NCI-H2196 (cell line): ENCODE measurements around the gene TECPR1.

Experiments used
- DNase-seq: peaks from one replicate; lab custom pipeline; 2025; ENCODE audit not compliant: unreplicated experiment; lab: John Stamatoyannopoulos, UW

TECPR1 gene

DNA sequence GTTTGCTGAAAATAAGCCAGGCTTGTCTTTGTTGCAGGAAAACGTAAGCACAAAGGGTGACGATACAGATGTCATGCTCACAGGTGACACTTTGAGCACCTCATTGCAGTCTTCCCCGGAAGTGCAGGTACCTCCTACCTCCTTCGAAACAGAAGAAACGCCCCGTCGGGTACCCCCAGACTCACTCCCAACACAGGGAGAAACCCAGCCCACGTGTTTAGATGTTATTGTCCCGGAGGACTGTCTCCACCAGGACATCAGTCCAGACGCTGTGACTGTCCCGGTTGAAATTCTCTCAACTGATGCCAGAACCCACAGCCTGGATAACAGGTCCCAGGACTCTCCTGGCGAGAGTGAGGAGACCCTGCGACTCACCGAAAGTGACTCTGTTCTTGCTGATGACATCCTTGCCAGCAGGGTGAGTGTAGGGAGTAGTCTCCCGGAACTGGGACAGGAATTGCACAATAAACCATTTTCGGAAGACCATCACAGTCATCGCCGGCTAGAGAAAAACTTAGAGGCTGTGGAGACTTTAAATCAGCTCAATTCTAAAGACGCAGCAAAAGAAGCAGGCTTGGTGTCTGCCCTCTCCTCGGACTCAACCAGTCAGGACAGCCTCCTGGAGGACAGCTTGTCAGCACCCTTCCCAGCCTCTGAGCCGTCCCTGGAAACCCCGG, 59.1 kb downstream of the TECPR1 start:
- no peak for DNase-seq

GRCh38 chr7:98191668-98192431, 60.2 kb downstream of the TECPR1 start:
- no peak for DNase-seq

GRCh38 chr7:98189559-98189958, 62.5 kb downstream of the TECPR1 start:
- DNase-seq: no peak

DNA sequence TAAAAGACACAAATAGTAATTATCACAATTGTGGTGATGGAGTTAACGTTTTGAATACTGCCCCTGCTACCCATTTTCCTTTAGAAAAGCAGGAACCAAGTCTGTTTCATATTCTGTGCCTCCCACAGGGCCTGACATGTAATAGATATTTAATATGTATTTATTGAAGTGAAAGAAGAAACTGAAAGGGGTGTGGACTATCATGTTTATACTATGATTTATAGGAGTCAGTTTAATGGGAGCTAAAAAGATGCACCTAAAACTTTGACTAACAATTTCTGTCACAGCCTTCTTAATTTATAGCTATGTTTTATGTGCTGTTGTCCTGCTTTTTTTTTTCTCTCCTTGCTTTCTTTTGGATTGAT, 64.9 kb downstream of the TECPR1 start:
- no peak for DNase-seq

- DNase-seq: no peak
These were observed 65.4 kb downstream of the TECPR1 start for GRCh38 chr7:98186452-98187137.

DNA sequence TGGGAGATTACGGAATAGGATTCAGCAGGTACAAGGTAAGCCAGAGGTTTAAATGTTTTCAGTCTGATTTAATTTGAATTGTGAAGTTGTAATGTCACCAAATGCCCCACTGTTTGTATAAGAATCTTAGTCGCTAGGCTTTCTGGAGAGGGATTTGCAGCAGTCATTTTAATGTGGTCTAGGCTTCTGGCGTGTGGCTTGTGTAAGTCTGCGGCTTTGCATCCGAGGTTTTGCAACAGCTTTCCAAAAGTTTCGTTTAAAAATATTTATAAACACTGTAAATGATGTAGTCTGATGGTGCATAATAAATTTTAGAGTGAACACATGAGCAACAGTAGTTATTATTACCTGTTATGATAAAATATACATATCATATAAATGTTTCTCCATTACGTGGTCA, 66.9 kb downstream of the TECPR1 start:
- no peak for DNase-seq

- DNase-seq: no peak
These were observed 71.3 kb downstream of the TECPR1 start for GRCh38 chr7:98180751-98181150.

DNA sequence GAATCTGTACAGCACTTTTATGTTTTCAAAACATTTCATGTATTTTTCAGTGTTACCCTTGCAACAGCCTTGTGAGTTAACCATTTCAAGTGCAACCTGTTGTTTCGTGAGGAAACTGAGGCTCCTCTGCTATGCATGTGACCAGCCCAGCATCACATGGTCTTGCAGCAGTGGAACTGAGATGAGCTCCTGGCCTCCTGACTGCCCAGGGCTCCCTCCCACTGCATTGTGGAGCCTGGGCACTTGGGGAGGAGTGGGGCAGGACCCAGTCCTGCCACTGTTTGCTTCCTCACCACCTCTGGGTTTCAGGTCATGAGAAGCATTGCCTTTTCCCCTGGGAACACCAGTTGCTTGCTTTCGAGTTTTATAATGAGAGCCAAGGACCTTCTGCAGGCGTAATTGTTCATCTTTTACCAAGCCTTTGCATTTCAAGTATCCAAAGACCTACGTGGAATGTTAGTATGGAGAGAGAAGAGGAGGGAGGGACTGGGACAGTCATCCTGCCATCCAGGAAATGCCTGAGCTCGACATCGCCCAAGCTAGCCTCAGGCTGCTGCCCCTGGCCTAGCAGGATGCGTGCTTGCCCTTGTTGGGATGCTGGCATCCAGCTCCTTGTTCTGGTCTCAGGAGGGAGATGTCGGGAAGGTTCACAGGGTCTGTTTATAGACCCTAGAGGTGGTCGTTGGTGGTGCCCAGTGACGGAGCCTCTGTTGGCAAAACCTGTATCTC, 73.1 kb downstream of the TECPR1 start:
- DNase-seq: no peak

DNA sequence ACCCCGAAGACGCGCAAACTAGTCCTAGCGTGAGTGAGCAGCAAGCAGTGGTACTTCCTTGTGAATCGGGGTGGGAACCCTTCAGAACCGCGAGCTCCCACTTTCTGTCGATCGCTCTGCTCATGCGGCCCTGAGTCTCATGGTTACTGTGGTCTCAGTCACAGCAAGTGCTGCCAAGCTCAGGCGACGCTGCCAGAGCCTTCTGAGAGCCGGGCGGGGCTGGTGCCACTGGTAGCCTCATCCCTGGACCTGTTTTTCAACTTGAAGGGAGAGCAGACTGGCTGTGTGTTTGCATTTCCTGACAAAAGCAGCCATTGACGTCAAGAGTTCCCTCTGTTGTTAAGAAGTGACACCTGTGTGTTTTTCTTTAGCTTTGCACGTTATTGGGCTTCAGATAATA, 73.7 kb downstream of the TECPR1 start:
- DNase-seq: no peak

- no peak for DNase-seq
These were observed 74.5 kb downstream of the TECPR1 start for GRCh38 chr7:98177553-98177952.

GRCh38 chr7:98175260-98175940, 76.6 kb downstream of the TECPR1 start:
- no peak for DNase-seq

DNA sequence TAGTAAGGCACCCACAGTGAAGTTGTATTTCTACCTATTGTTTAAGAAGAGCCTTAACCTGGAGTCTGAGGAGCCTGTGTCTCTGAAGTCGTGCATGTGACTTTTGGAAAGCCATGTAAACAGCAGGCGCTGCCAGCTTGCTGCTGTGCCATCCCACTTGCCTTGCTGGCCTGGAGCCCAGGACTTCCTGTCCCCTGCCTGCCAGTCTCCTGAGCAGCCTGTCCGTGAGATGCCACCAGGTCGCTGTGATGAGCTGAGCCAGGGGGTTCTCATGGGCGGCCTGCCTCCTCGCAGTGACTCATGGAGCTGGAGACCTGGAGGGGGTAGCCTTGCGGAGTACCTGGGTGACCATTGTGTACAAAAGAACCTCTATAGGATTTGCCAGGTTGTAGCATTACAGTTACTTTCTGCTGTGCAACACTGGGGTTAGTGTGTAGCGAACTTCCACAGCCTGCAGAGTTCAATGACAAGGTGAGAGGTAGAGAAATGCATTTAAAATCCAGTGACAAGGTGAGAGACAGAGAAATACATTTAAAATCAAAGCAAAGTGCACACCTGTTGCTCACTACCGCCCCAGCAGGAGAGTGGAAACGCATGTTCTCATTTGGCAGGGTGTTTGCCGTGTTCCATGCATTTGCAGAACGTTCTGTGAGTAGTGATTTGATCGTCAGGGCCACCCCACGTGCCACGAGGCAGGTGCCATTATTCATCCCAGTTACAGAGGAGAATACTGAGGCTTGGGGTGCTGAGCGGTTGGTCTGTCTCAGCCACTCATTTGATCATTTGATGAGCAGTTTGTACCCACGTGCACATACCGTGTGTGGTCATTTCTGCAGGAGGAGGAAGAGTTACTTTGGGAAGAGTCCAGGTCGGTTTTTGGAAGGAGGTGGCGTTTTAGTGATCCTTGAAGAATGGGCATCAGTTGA, 77.4 kb downstream of the TECPR1 start:
- peak; percentile 18 for DNase-seq

DNA sequence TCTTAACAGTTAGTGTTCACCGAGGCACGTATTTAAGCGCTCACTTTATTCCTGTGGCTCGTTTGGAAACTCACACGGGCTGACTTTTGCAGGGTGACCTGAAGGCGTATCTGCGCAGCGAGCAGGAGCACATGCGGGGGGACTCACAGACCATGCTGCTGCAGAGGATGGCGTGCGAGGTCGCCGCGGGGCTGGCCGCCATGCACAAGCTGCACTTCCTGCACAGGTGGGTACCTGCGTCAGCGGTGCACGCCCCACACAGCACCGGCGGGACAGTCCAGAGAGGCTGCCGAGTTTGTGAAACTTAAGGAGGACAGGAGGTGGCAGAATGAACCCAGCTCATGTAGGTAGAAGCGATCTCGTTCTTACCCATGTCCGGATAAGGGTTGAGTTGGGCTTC, 80.6 kb downstream of the TECPR1 start:
- no peak for DNase-seq

DNA sequence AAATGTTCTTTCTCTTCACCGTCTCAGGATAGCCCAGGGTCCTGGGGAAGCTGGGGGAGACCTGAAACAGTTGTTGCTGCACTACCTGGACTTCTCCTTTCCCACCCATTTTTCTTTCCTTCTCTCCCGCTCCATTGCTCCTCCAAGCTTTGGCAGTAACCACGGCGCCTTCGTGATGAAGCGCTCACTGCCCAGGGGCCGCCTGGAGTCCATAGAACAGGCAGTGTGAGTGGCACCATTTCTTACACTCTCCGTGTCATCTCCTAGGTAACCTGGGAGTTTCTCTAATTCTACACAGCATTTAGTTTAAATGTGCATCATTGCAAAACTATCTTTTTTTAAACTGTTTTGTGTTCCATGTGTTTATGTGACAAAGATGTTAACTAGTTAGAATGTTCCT, 81.1 kb downstream of the TECPR1 start:
- DNase-seq: no peak

DNA sequence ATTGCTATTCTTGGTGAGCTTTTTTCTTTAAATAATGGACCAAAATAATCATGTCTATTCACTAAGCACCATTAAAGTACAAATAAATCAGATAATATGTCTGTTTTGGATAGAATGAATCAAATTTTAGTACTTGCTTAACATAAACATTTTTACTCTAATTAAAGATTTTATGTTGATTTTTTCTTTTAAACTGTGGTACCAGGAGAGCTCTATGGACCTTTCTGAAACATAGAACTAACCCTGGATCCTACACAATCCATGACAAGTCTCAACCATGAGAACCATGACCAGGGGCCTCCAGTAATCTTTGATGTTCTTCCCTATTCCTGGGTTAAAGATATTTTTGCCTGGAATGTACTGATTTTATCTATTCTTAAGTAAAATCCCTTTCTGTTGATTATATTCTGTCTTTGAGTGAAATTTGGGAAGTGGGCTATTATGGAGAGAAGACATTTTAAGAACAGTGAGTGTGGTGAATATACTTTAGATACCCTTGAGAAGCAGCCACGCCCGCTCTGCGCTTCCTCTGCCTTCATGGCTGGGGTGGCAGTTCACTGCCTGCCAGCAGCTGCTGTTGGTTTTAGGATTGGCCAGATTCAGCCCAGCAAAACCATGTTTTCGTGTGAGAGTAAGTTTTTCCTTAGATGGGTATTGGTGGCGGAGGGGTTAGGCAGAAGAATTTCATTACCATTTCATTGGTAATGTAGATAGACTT, 83.0 kb downstream of the TECPR1 start:
- no peak for DNase-seq

GRCh38 chr7:98168181-98168903, 83.7 kb downstream of the TECPR1 start:
- DNase-seq: peak; percentile 77

DNA sequence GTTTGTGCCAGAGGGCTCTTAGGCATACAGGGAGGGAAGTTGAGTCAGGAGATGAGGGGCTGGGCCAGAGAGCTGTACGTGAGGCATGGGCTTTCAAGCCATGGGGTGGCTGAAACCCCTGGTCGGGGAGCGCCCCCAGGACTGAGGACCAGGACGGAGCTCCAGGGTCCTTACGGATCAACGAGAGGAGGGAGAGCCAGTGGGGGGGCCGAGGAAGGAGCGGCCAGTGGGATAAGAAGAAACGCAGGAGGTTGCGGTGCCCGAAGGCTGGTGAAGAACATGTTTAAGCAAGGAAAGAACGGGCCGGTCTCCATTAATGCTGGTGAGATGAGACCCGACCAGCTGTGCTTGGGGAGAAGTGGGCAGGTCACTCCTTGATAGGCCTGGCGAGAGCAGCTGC, 84.4 kb downstream of the TECPR1 start:
- DNase-seq: no peak

- no peak for DNase-seq
These were observed 85.4 kb downstream of the TECPR1 start for GRCh38 chr7:98166668-98166970.
